GM18511 (cell line): ENCODE measurements around the gene P4HA3.

Experiments
- ATAC-seq: cut with Tn5 transposase; IDR thresholded peaks from one replicate; pipeline ENCODE4 v1.9.1; 2021; ENCODE audit warnings: mild to moderate bottlenecking, moderate library complexity; ENCODE audit not compliant: unreplicated experiment

P4HA3 gene

GRCh38 chr11:74318241-74318932 lies 6.9 kb upstream of the P4HA3 start:
- ATAC-seq: no peak

GRCh38 chr11:74316772-74317505 lies 5.5 kb upstream of the P4HA3 start:
- no peak for ATAC-seq

DNA sequence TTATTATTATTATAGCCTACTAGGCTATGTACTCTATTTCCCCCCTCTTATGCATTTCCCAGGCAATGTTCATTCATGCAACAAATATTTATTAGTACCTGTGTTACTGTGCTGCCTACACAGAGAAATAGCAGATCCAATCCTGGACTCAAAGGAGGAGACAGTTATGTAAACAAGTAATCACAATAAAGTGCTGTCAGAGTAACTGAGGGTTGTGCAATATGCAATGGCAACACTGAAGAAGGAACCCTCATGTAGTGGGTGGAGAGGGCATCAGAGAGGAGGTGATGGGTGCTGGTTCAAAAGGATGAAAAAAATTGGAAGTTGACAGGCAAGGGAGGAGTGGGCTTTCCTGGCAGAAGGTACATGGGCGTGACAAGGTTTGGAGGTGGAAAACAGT lies 886 bp upstream of the P4HA3 start:
- no peak for ATAC-seq

DNA sequence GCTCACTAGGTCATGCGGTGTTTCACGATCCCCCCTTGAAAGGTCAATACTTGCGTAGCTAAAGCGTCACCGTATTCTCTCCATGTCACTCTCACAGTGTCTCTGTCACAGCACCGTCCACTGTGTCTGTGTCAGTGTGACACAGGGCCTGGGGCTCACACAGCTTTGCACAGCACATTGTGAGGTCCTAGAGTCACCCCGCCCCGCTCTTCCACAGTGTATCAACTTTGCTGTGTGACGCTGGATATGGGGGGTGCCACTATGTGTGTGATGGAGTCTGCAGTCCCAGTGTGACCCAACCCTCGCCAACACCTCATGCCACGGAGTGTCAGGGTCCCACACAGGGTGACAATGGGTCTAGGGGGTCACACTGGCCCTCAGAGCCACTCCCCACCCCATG lies 583 bp downstream of the P4HA3 start:
- ATAC-seq: no peak

- ATAC-seq: no peak
These were observed 4.0 kb downstream of the P4HA3 start for GRCh38 chr11:74307434-74307833.

GRCh38 chr11:74306435-74307175 lies 4.8 kb downstream of the P4HA3 start:
- no peak for ATAC-seq

- no peak for ATAC-seq
These were observed 12.4 kb downstream of the P4HA3 start for GRCh38 chr11:74299015-74299414.

- no peak for ATAC-seq
These were observed 14.0 kb downstream of the P4HA3 start for GRCh38 chr11:74297484-74297883.

DNA sequence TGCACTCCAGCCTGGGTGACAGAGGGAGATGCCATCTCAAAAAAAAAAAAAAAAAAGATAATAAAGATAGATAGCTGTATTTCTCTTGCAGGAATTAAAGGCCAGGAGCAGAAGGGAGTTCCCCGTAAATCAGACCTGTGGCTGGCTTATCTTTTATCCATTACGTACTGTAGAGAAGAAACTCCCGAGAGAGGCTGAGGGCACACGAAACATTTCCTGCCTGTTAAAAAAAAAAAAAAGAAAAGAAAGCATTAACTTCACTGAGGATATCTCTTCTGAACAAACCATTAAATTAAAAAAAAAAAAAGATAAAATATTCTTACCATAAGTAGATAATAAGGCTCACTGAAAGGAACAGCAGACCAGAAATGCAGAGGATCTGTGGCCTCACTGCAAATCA lies 22.5 kb downstream of the P4HA3 start:
- ATAC-seq: no peak

GRCh38 chr11:74288161-74288560 lies 23.3 kb downstream of the P4HA3 start:
- ATAC-seq: no peak

DNA sequence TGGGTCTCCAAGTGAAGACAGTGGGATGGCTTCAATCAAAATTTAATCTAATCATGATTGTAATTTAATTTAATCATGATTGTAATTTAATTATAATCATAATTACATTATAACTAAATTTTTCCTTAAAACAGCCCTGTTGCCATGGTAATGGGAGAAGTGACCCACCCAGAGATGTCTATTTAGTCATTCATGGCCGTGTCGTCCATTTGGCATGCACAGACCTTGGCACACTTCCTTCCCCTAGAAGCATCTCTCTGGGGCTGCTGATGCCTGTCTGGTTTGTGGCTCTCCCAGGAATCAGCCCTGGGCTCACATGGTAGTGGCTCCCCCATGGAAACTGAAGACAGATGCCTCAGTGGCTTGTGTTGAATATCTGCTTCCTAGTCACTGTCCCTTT lies 27.0 kb downstream of the P4HA3 start:
- ATAC-seq: no peak

- ATAC-seq: no peak
These were observed 27.8 kb downstream of the P4HA3 start for GRCh38 chr11:74283580-74284180.

DNA sequence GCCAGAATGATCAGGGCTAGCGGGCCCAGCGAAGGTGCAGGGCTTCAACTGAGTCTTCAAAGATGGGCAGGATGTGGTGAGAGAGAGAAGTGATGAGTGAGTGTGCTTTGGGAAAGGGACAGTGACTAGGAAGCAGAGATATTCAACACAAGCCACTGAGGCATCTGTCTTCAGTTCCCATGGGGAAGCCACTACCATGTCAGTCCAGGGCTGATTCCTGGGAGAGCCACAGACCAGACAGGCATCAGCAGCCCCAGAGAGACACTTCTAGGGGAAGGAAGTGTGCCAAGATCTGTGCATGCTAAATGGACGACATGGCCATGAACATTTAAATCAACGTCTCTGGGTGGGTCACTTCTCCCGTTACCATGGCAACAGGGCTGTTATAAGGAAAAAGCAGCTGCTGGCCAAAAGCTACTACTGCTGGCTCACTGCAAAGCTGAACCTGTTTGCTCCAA lies 28.5 kb downstream of the P4HA3 start:
- ATAC-seq: no peak

- no peak for ATAC-seq
These were observed 29.0 kb downstream of the P4HA3 start for GRCh38 chr11:74282421-74282820.

DNA sequence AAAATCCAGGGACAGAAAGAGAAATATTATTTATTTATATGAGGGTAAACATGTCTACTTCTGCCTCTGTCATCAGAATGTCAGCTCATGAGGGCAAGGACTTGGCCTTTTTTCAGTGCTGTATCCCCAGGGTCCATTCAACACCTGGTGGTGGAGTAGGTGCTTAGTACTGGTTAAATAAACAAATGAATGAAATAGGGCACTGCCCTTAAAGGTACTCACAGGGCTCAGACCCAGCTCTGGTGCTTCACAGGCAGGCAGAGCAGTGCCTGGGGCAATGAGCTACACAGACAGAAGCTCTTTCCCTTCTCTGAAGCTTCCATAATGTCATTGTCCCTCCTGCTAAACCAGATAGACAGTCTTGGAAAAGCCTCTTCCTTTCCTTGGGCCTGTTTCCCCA lies 30.9 kb downstream of the P4HA3 start:
- ATAC-seq: no peak

- ATAC-seq: no peak
These were observed 32.2 kb downstream of the P4HA3 start for GRCh38 chr11:74279256-74279655.

GRCh38 chr11:74278721-74279161 lies 32.7 kb downstream of the P4HA3 start:
- ATAC-seq: no peak

DNA sequence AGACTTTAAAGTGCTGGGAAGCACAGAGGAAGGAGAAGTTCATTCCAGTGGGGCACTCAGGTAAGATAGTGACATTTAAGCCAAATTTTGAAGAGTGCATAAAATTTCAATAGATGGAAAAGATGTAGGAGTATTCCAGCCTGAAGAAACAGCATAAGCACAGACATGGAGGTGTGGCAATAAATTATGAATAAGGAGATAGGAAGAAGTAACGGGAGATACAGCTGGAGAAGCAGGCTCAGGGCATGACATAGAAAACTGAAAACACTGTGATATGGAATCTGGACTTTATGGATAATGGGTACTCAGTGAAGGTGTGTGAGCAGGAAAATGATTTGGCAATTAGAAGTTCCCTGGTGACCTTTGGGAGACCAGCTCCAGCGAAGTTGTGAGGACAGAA lies 33.3 kb downstream of the P4HA3 start:
- no peak for ATAC-seq

DNA sequence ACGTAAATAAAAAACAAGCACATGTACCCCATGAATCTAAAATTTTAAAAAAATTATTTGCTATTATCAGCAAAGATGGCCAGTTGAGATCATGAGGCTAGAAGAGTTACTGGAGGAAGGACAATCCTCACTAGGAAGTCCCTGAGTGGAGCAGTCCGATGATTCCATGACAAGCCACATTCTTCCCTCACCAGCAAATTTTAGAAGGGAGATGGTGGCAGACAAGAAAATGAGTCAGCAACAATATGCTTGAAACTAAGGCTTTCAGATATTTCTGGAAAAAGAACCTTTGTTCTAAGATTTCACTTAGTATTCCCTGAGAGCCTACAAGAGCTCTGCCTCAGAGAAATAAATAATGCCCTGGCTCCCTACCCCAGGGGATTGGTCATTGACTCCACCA lies 34.9 kb downstream of the P4HA3 start:
- ATAC-seq: no peak

GRCh38 chr11:74272276-74272675 lies 39.2 kb downstream of the P4HA3 start:
- ATAC-seq: no peak

GRCh38 chr11:74269161-74269811 lies 42.2 kb downstream of the P4HA3 start:
- no peak for ATAC-seq
